ENCODE measurements around the gene LRGUK.

LRGUK gene

DNA sequence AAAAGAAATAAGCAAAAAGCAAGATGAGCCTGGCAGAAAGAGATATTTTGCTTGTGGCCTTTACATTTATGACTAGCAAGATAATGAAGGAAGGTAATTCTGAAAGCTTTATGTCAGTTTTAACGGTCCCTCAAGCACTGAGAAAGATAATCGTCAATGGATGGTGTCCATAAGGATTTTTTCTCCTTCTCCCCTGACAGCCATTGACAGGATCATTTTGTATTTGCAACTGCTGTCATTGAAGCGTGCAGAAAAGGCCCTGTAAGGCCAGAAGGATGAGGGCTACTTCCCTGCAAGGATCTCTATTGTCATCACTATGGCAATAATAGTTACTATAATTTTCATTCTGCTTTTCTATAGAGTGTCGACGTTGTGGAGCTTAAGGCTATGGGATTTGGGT lies 994 bp upstream of the LRGUK start:
- no peak for DNase-seq (ENCODE audit: low spot score)

DNA sequence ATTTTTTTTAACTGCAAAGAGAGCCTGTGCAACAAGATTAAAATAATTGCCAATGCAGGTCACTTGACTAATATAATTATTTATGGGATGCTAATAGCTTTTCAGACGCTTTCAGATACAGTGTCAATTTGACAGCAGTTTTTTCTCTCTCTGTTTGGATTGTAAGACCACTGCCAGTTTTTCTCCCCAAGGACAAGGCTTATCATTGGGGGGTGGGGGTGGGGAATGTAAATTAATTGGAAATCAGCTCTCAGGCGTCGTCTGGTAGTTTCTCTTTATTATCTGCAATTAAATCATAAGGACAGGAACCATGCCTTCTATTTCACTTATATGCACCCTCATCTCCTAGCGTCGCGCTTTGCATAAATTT lies 559 bp upstream of the LRGUK start:
- DNase-seq (ENCODE audit: low spot score) = no peak

DNA sequence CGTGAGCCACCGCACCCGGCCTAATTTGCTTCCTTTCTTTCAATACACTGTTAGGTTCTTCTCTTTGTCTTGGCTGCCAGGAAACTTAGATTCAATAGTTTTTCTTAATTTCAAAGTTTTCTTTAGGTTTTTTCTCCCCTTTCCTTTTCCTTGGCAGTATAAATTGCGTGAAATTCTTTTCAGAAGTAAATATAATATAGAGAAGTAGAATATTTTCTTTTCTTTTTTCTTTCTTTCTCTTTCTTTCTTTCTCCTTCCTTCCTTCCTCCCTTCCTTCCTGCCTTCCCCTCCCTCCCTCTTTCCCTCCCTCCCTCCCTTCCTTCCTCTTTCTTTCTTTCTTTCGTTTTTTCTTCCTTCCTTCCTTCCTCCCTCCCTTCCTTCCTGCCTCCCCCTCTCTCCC lies 1.7 kb downstream of the LRGUK start:
- no peak for DNase-seq (ENCODE audit: low spot score)

DNA sequence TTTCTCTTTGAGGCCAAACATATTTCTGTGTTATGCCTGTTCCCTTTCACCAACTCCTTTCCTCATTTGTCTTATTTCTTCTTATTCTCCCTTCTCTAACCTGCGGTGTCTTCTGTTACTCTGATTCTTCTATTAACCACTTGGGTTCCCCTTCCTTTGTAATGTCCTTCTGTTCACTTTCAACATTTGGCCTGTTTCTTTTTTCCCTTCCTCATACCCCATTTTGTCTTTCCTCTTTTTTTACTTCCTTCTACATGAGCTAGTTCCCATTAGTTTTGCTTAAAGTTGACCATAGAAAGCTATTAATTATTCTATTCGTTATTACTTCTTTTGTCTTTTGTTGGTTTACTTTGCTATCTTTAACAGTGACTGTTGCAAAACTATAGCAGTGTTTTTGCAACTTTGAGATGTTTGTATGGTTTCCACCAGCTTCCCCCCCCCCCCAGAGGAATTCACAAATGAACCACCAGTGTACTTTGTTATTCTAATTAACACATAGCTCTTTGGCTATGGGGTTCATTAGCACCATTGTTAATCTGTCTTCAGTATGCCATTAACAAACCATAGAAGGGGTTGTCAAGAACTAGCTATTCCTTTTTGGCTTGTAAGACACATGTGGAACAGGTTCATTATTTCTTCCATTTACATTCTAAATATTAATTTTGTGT lies 2.9 kb downstream of the LRGUK start:
- no peak for DNase-seq (ENCODE audit: low spot score)

DNA sequence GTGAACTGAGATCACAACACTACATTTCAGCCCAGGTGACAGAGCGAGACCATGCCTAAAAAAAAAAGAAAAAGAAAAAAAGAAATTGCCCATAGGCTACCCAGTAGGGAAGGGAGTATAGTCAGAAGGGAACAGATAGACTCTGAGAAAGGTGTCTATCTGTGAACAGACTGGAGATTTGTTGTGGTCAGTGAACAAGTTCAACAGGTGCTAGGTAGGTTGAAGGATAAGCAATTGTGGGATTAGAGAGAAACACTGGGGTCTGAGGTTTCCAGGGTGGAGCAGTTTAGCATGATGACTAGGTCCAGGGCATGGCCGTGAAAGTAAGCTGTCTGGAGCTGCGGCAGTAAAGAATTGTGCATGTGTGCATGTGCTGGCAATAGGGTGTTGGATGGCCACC lies 6.9 kb downstream of the LRGUK start:
- DNase-seq (ENCODE audit: low spot score) = no peak

DNA sequence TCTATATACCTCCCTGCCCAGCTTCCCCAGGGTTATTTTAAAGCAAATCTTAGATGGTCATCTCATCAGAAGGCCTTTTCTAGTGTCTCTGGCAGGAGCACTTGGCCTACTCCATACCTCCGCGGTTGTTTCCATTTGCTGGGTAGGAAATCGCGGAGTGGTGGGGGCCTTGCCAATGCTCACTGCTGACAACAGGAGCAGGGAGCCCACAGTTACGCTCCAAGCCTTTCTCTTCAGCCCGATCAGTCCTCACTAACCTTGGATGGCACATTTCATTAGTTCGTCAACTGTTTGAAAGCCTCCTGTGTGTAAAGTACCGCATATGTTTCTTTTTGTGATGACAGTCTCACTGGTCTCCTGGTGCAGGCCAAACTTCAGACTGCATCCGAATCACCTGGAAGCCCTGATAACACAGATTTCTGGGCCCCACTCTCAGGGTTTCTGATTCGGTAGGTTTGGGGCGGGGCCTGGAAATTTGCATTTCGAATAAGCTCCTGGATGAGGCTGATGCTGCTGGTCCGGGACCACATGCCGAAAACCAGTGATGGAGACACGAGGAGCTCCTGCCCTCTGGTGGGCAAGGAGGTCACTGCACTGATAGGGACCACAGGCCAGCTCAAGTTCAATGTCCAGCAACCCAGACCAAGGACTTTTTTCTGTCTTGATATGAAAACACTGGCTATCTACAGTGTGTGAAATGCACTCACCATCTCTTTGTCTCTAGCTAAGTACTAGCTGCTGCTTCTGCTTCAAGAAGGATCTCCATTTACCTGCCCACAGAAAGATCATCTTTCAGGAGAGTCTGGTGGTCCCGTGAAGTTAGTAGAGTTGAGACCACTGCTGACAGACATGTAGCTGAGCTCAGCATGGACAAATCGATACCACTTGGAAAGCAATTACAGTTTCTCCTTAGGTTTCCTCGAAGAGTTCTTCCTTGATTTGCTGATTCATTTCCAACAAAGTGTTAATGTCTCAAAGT lies 14.0 kb downstream of the LRGUK start:
- peak; percentile 79 for DNase-seq (ENCODE audit: low spot score)

DNA sequence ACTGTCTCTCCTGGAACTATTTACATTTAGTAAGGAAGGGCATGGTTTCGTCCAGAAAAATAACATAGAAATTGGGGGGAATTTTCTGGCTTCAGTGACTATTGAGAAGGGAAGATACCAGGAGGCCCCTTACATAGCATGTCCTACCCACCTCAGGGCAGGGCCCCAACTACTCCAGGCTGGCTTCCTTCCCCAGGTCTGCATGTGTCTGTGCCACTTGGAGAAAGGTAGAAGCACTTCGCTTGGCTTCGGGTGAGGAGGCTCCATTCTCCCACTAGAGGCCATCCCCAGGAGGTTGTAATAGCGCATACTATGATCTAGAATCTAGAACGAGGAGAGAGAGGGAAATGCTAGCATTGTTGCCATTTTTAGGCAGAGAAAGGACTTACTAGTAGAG lies 14.7 kb downstream of the LRGUK start:
- no peak for DNase-seq (ENCODE audit: low spot score)

DNA sequence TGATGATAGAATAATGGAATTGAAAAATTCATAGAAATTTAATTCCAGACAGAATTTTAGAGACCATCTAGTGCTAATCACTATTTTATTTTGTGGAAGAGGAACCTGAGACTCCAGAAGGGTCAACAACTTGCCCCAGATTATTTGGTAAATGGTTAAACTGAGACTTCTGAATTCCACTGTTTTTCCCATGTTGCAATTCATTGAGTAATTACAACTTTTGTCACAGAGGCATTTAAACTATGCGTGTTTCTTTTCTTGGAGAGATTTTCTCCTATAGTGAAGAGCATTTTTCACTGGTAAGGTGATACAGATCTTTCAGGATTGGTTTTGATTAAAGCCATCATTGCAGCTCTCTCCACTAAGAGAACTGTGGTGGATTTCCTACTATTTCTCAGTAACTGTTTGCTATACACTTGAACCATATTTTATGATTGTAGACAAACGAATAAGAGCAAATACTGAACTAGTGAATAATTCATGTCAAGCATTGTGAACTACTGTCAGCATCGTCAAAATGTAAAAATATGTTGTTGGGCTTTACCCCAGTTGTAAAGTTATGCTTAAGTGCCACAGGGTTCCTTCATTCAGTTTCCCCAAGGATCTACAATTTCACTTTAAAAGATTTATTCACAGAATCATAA lies 26.5 kb downstream of the LRGUK start:
- no peak for DNase-seq (ENCODE audit: low spot score)

DNA sequence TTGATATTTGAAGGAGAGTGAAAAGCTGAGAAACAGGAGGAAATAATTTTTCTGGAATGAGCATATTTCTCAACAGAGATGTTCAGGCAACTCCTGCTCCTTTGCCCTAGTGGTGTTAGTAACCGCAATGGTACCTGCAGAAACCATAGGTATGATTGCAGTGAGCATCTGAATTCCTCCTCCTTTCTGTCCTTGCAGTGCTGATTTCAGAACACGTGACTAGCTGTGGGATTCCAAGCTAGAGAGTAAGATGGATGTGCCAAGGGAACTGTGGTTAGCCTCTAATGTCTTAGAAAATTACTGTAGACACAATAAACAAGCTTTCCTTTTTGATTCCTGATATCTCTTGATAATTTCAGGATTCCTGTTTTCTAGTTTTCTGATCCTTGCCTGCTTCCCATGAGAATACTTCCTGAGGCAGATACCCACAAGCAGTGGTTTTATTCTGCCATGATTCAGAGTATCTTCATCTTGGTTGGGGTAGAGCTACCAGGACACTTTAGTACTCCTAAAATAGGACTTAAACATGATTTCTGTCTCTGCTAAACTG lies 27.5 kb downstream of the LRGUK start:
- no peak for DNase-seq (ENCODE audit: low spot score)

DNA sequence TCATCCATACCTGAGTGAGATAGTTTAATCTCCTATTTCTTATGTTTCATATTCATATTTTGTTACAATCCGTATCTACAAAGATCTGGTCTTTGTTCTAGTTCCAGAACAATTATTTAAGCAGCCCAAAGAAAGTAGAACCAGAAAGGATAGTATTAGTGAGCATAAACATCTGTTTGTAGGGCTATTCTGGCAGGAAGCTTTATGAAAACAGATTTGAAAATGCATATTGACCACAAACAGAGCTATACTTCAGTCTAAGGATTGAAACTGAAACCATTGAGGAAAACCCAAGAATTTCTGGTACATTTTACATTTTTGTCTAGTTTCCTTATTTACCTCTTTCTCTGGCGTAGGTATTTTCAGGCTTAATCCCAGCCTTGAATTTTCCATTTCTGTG lies 28.1 kb downstream of the LRGUK start:
- no peak for DNase-seq (ENCODE audit: low spot score)

DNA sequence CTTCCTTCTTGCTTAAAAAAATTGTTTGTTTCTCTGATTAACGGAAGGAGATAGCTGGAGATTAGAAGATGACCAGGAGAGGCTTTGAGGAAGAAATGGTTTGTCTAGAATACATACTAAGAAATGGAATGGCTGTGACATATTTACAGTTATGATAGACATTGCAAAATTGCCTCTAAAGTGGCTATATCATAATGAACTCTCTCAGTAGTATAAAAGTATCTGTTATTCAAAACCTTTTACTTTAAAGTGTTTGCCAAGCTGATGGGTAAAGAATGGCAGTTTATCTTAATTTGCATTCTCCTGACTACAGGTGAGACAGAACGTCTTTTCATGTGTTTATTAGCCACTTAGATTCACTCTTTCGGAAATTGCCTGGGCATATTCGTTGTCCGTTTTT lies 28.7 kb downstream of the LRGUK start:
- DNase-seq (ENCODE audit: low spot score) = no peak

DNA sequence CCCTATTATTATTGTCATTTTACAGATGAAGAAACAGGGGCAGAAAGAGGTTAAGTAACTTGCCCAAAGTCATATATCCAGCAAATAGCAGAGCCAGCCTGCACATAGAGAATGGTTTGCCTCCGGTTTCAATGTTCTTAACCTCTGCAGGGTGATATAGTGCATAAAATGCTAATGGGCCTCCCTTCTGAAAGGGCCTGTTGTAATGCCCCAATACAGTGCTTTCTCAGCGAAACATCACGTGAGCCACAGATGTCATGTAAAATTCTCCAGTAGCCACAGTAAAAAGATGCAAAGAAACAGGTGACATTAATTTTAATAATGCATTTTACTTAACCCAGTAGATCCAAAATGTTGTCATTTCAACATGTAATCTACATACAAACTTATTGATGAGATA lies 38.1 kb downstream of the LRGUK start:
- peak; percentile 84 for DNase-seq (ENCODE audit: low spot score)

DNA sequence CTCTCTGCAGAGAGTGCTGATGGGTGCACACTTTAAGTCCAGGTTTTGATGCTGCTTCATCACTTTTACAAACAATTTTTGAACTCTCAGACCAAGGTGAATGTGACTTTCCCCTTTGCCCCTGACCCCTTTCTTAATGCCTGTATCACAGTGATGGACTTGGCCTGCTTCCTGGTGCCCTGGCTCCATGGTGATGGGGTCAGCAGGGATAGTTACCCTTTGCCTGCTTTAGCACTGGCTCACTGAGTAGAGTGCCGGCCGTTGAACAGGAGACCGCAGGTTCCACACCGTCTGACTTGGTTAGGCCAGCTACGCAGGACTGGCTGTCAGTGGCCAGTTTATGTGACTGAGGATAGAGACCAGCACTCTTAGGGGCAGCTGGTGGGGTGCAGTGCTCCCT lies 40.1 kb downstream of the LRGUK start:
- no peak for DNase-seq (ENCODE audit: low spot score)

DNA sequence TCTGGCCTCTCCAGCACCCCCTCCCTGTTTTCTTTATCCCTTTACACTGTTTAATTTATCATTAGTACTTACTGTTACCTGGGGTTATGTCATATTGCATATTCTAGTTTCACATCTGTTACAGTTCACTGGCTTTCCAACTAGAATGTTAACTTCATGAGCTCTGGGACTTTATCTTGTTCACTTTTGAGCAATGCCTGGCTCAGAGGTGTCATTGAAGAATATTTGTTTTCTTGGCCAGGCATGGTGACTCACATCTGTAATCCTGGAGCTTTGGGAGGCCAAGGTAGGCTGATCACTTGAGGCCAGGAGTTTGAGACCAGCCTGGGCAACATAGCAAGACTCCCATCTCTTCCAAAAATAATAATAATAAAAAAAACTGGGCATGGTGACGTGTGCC lies 40.7 kb downstream of the LRGUK start:
- DNase-seq (ENCODE audit: low spot score) = no peak

DNA sequence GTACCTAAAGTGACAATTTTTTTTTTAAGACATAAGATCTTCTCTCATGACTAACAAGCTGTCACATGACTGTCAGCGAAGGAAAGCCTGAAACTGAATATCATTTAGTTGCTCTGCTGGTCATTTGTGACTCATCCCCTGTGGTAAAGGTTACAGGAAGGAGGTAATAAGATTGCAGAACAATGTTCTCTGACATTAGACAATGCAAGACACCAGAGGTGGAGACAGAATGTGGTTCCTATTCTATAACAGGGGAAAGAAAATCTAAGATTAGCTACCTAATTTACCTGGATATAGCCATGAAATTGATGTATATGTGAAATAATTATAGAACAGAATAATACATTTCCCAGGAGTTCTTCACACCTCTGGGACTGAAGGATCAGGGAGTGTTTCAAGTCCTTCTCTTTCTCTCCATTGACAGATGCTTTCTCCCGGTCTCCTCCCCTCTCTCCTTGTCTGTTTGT lies 47.7 kb downstream of the LRGUK start:
- no peak for DNase-seq (ENCODE audit: low spot score)

DNA sequence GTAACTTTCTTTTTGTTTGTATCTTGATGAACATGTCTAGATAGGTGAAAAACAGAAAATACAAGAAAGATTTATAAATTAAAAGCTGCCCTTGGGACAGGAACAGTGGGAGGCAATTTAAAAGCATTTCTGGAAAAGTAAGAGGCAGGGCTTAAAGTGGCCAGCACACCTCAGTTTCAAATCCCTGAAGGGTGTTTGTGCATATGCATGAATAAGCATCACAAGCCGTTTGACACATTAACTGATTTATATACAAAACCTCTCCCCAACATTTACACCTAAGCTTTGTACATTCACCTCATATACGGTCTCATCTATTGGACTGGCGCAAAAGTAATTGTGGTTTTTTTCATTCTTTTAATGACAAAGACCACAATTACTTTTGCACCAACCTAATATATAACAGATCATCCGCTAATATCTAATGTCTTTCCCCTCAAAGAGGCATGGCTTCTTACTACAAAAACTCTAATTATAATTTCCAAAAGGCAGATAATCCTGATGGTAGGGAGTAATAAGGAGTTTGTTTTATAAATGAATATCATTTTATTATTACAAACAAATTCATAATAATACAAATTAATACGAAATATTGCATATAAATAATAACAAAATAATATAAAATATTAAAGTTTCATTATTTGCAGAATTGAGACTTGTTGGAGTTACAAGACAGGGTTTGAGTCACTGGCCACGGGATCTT lies 48.3 kb downstream of the LRGUK start:
- DNase-seq (ENCODE audit: low spot score) = no peak

DNA sequence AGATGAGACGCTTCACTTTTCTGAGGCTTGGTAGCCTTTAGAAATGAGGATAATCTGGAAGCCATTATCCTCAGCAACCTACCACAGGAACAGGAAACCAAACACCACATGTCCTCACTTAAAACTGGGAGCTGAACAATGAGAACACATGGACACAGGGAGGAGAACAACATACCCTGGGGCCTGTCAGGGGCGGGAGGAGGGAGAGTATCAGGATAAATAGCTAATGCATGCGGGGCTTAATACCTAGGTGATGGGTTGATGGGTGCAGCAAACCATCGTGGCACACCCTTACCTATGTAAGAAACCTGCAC lies 48.9 kb downstream of the LRGUK start:
- no peak for DNase-seq (ENCODE audit: low spot score)

DNA sequence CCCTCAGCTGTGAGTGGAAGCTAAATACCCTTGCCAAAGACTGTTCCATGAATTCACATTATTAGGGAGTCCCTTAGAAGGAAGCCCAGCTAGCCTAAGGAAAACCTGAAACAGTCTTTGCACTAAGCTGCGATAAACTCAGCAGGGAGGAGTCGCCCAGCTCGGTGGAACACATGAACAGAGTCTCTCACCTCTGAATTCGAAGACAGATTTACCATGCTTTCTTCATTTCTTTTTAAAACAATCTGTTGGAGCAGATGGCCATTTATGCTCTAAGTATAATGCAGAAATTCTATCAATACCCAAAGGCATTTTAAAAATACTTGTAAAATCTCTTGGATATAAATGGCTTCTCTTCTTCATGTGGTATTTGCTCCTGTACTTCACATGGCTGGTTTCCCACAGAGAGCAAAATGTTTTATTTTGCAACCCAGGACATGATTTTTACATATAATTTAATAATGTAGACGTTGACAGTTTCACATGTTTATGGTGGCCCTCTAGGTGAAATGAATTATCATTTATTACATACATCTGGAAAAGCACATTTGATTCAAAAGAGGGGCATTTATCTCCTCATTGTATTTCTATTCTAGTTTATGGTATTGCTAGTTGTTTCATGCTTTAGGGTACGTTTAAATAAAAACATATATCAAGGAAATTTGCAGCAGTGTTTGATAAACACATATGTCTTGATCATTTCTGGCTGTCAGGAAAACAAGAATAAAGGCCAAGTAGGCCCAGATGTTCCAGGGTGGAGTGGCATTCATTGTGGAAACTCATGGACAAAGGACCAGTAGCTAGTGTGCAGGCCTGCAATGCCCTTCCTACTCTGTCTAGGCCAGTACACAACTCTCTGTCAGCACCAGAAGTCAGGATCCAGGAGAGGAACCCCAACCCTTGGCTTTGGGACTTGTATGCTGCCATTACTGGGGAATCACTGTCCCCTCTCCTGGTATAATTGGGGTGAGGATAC lies 52.2 kb downstream of the LRGUK start:
- no peak for DNase-seq (ENCODE audit: low spot score)

DNA sequence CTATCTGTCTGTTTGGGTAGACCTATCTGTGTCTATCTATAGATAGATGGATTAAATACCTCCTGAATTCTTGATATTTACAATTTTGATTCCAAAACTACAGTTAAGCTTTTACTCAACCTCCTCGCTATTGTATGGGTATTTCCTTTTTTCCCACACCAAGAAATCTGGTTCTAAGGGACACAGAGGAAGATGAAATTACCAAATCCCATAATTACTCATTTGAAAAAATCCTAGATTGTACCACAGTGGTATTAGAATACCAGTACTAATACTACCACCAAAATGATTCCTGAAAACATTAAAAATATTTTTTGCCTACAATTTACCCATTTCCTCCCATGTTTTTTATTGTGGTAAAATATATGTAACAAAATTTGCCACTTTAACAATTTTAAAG lies 53.2 kb downstream of the LRGUK start:
- DNase-seq (ENCODE audit: low spot score) = no peak

DNA sequence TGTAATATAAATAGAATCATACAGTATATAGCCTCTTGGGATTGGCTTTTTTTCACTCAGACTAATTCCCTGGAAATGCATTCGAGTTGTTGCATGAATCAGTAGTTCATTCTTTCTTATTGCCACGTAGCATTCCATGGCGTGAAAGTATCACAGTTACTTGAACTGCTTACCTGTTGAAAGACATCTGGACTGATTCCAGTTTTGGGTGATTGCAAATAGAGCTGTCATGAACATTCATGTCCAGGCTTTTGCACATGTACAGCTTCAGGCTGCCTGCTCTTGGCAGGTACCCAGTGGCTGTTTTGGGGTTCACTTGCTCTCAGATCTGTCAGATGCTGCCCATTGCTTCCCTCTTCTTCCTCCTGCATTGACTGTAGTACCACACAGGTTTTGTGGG lies 54.9 kb downstream of the LRGUK start:
- no peak for DNase-seq (ENCODE audit: low spot score)

DNA sequence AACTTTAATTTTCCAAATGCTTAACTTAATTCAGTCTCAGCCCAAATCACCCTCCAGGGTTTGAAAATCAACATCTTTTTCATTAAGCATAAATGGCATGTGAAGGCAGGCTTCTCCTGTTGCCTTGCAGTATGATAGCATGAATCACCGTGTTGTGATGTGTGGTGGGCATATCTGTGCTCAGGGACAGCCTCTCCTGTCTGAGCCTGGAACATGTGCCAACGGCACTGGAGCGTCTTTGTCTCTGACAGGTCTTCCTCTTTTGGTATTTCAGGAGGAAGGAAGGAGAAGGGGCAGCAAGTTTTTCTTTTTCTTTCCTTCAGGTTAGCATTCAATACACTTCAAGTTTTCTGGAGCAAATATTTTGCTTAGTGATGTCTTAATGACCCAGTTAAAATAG lies 57.6 kb downstream of the LRGUK start:
- DNase-seq (ENCODE audit: low spot score) = no peak
